Measurements from ENCODE around the gene DTNA.

DNA sequence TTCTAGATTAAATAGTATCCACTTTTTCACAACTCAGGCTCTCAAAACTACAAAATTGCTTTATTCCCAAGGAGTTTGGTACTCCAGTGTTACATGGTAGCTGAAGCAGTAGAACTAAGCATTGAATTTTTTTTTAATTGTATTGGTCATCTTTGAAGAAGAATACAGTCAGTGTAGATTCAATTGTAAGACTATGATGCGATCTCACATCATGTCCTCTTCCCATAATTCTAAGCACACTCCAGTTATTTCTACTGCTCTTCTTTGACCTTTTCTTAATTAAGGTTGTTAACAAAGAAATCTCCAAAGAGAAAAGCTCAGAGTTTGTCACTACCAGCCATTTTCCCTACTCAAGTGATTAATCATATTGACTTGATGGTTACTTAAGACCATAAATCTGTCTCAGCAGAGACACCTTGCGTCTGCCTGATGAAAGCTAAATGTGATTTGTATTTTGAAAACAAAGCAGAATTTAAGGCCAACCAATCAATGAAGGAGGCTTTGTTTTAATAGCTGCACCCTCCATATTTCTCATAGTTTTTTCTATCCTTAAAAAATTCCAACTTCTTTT lies 130.2 kb downstream of the DTNA start:
- TF ChIP-seq, protein P1, sequence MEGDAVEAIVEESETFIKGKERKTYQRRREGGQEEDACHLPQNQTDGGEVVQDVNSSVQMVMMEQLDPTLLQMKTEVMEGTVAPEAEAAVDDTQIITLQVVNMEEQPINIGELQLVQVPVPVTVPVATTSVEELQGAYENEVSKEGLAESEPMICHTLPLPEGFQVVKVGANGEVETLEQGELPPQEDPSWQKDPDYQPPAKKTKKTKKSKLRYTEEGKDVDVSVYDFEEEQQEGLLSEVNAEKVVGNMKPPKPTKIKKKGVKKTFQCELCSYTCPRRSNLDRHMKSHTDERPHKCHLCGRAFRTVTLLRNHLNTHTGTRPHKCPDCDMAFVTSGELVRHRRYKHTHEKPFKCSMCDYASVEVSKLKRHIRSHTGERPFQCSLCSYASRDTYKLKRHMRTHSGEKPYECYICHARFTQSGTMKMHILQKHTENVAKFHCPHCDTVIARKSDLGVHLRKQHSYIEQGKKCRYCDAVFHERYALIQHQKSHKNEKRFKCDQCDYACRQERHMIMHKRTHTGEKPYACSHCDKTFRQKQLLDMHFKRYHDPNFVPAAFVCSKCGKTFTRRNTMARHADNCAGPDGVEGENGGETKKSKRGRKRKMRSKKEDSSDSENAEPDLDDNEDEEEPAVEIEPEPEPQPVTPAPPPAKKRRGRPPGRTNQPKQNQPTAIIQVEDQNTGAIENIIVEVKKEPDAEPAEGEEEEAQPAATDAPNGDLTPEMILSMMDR (IDR thresholded peaks at IDR 0.05), result no peak
- TF ChIP-seq POLR2A (IDR thresholded peaks at IDR 0.05), result no peak
- TF ChIP-seq POLR2AphosphoS5 (IDR thresholded peaks at IDR 0.05), result no peak

Data from prostate gland (tissue), 2 donors.